HepG2 (cell line): ENCODE results near the gene CYP17A1. TPM values are rescaled to one million over a fixed set of nuclear protein-coding genes. Genes with fewer than 3 reads are reported as not detected.

ENCODE experiments used
- CBX5 ChIP-seq: sonication (generic); formaldehyde crosslinking; IDR thresholded peaks from 2 replicates; pipeline ENCODE4 v1.4.0; 2020; ENCODE audit warnings: missing genetic modification reagents, borderline replicate concordance
- HOXA7 ChIP-seq: sonication (generic); formaldehyde crosslinking; IDR thresholded peaks from 2 replicates; pipeline ENCODE4 v1.8.1; 2022; ENCODE audit warnings: mild to moderate bottlenecking, missing genetic modification reagents, moderate library complexity
- HOXD1 ChIP-seq: sonication (generic); formaldehyde crosslinking; IDR thresholded peaks from 2 replicates; pipeline ENCODE4 v1.5.0; 2020; ENCODE audit warnings: missing genetic modification reagents
- KLF11 ChIP-seq: IDR thresholded peaks from 2 replicates; pipeline ENCODE4 v1.6.1; 2016; ENCODE audit warnings: missing compliant biosample characterization
- NFE2L1 ChIP-seq: sonication (generic); formaldehyde crosslinking; IDR thresholded peaks from 2 replicates; pipeline ENCODE4 v1.4.0; 2020; ENCODE audit warnings: missing genetic modification reagents, mild to moderate bottlenecking, borderline replicate concordance
- NR2C2 ChIP-seq: sonication (generic); formaldehyde crosslinking; IDR thresholded peaks from 2 replicates; pipeline ENCODE4 v1.4.0; 2020; ENCODE audit warnings: missing genetic modification reagents, mild to moderate bottlenecking, moderate library complexity, borderline replicate concordance
- POLR2G ChIP-seq: fragments of 200-400 bp; formaldehyde crosslinking; IDR thresholded peaks from 2 replicates; pipeline ENCODE4 v1.6.1; 2018; ENCODE audit warnings: mild to moderate bottlenecking, low read depth, low read length, moderate library complexity
- STAG1 ChIP-seq: sonication (generic); formaldehyde crosslinking; IDR thresholded peaks from 2 replicates; pipeline ENCODE4 v1.4.0; 2020; ENCODE audit warnings: missing genetic modification reagents
- ZNF367 ChIP-seq: sonication (generic); formaldehyde crosslinking; IDR thresholded peaks from 2 replicates; pipeline ENCODE4 v1.4.0; 2020; ENCODE audit warnings: missing genetic modification reagents, borderline replicate concordance
- ZNF557 ChIP-seq: sonication (generic); formaldehyde crosslinking; IDR thresholded peaks from 2 replicates; pipeline ENCODE4 v1.4.0; 2020; ENCODE audit warnings: missing genetic modification reagents
- polyA plus RNA-seq, 8 experiments: library from polyadenylated mRNA; depleted of rRNA in 3 of 8; stranded (reverse) in 7 of 8; unstranded in 1 of 8; fragments of >200 nt; fragmentation: Illumina TruSeq in 4 of 8; extraction: Trizol in 4 of 8; gene quantifications; 2 replicates each; pipeline versions ENCODE4 v1.2.1 to v1.2.3, GENCODE V29; 2011 to 2016; ENCODE audit warnings: low read depth in 4 of 8, missing spikeins in 1 of 8, mixed read lengths in 1 of 8; ENCODE audit not compliant: insufficient read depth in 1 of 8
- total RNA-seq, 5 experiments: library from RNA; depleted of rRNA; stranded (reverse); fragments of >200 nt; fragmentation: Illumina TruSeq; extraction: Trizol; gene quantifications; 2 replicates each; pipeline ENCODE4 v1.2.3, GENCODE V29; 2016; ENCODE audit warnings: low read depth in 1 of 5
- TF ChIP-seq, protein P1 (sequence below): sonication (generic); formaldehyde crosslinking; IDR thresholded peaks from 2 replicates; pipeline ENCODE4 v1.5.0; 2020; ENCODE audit warnings: mild to moderate bottlenecking, missing genetic modification reagents
- TF ChIP-seq, protein P2 (sequence below): IDR thresholded peaks from 2 replicates; pipeline ENCODE4 v1.6.1; 2016; ENCODE audit warnings: low read depth, control low read depth
- TF ChIP-seq, protein P3 (sequence below): sonication (generic); formaldehyde crosslinking; IDR thresholded peaks from 2 replicates; pipeline ENCODE4 v1.4.0; 2020; ENCODE audit warnings: missing genetic modification reagents, borderline replicate concordance
- TF ChIP-seq, protein P4 (sequence below): sonication (generic); formaldehyde crosslinking; IDR thresholded peaks from 2 replicates; pipeline ENCODE4 v1.4.0; 2020; ENCODE audit warnings: missing genetic modification reagents
- TF ChIP-seq, protein P5 (sequence below): sonication (generic); formaldehyde crosslinking; IDR thresholded peaks from 2 replicates; pipeline ENCODE4 v1.4.0; 2020; ENCODE audit warnings: missing genetic modification reagents, borderline replicate concordance
- TF ChIP-seq, protein P6 (sequence below): IDR thresholded peaks from 2 replicates; pipeline ENCODE4 v1.6.1; 2016; ENCODE audit warnings: control low read depth

The CYP17A1 gene
- total and polyA plus RNA-seq, 2 of the 13 experiments (the other 11 are each of a cell fraction or from before 2014, with no cell fraction given) = 0.13 to 1.1 TPM

DNA sequence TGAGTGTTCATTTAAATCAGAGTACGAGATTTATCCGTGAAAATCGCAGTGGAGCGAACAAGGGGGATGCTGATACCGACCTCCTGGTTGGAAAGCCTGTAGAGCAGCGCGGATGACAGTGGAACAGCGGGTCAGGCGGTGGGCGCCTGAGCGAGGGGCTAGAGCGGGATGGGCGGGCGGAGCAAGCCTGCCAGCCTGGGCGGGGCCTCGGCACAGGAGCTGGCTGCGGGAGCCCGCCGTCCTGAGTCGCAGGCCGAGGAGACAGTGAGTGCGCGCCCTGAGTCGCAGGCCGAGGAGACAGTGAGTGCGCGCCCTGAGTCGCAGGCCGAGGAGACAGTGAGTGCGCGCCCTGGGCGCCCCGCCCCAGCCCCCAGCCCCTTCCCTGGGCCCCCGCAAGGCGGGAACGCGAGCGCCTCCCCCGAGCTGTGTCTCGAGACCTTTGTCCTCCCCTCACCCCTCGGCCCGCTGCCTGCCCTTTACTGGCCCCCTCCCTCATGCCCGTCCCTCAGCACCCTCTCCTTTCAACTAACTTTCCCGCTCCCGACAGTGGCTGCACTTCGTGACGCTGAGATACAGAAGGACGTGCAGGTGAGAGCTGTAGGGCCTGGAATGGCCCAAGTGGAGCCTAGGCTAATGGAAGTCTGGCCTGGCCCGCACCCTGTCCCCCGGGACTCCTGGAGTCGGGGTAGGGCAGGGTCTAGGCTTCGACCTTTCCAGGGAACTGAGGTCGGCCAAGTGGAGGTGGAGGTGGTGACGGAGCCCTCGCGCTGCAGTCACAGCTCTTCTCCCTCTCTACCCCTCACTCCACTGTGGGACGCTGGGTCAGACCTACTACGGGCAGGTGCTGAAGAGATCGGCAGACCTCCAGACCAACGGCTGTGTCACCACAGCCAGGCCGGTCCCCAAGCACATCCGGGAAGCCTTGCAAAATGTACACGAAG is 32.3 kb upstream of the CYP17A1 start, which contains the start of gene AS3MT (continued):
- TF ChIP-seq, protein P1, sequence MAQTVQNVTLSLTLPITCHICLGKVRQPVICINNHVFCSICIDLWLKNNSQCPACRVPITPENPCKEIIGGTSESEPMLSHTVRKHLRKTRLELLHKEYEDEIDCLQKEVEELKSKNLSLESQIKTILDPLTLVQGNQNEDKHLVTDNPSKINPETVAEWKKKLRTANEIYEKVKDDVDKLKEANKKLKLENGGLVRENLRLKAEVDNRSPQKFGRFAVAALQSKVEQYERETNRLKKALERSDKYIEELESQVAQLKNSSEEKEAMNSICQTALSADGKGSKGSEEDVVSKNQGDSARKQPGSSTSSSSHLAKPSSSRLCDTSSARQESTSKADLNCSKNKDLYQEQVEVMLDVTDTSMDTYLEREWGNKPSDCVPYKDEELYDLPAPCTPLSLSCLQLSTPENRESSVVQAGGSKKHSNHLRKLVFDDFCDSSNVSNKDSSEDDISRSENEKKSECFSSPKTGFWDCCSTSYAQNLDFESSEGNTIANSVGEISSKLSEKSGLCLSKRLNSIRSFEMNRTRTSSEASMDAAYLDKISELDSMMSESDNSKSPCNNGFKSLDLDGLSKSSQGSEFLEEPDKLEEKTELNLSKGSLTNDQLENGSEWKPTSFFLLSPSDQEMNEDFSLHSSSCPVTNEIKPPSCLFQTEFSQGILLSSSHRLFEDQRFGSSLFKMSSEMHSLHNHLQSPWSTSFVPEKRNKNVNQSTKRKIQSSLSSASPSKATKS = 0 out of 2 replicates have a peak, but pooled peaks have one; percentile 39
- no peak for TF ChIP-seq ZNF557 (CRISPR knock-in tag)
- peak; percentile 64 for TF ChIP-seq POLR2G
- no peak for TF ChIP-seq NFE2L1 (CRISPR knock-in tag)
- TF ChIP-seq, protein P2, sequence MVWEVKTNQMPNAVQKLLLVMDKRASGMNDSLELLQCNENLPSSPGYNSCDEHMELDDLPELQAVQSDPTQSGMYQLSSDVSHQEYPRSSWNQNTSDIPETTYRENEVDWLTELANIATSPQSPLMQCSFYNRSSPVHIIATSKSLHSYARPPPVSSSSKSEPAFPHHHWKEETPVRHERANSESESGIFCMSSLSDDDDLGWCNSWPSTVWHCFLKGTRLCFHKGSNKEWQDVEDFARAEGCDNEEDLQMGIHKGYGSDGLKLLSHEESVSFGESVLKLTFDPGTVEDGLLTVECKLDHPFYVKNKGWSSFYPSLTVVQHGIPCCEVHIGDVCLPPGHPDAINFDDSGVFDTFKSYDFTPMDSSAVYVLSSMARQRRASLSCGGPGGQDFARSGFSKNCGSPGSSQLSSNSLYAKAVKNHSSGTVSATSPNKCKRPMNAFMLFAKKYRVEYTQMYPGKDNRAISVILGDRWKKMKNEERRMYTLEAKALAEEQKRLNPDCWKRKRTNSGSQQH (CRISPR knock-in tag) = peak; percentile 61; the same call in 1 of the 2 replicates
- no peak for TF ChIP-seq ZNF367 (CRISPR knock-in tag)
- TF ChIP-seq, protein P3, sequence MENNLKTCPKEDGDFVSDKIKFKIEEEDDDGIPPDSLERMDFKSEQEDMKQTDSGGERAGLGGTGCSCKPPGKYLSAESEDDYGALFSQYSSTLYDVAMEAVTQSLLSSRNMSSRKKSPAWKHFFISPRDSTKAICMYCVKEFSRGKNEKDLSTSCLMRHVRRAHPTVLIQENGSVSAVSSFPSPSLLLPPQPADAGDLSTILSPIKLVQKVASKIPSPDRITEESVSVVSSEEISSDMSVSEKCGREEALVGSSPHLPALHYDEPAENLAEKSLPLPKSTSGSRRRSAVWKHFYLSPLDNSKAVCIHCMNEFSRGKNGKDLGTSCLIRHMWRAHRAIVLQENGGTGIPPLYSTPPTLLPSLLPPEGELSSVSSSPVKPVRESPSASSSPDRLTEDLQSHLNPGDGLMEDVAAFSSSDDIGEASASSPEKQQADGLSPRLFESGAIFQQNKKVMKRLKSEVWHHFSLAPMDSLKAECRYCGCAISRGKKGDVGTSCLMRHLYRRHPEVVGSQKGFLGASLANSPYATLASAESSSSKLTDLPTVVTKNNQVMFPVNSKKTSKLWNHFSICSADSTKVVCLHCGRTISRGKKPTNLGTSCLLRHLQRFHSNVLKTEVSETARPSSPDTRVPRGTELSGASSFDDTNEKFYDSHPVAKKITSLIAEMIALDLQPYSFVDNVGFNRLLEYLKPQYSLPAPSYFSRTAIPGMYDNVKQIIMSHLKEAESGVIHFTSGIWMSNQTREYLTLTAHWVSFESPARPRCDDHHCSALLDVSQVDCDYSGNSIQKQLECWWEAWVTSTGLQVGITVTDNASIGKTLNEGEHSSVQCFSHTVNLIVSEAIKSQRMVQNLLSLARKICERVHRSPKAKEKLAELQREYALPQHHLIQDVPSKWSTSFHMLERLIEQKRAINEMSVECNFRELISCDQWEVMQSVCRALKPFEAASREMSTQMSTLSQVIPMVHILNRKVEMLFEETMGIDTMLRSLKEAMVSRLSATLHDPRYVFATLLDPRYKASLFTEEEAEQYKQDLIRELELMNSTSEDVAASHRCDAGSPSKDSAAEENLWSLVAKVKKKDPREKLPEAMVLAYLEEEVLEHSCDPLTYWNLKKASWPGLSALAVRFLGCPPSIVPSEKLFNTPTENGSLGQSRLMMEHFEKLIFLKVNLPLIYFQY = no peak
- no peak for TF ChIP-seq KLF11 (CRISPR knock-in tag)
- TF ChIP-seq NR2C2 (CRISPR knock-in tag) = peak; percentile 60
- 0 out of 2 replicates have a peak, but pooled peaks have one; percentile 10 for TF ChIP-seq STAG1 (CRISPR knock-in tag)
- TF ChIP-seq, protein P4, sequence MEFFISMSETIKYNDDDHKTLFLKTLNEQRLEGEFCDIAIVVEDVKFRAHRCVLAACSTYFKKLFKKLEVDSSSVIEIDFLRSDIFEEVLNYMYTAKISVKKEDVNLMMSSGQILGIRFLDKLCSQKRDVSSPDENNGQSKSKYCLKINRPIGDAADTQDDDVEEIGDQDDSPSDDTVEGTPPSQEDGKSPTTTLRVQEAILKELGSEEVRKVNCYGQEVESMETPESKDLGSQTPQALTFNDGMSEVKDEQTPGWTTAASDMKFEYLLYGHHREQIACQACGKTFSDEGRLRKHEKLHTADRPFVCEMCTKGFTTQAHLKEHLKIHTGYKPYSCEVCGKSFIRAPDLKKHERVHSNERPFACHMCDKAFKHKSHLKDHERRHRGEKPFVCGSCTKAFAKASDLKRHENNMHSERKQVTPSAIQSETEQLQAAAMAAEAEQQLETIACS (CRISPR knock-in tag) = peak; percentile 76
- TF ChIP-seq HOXA7 = no peak
- TF ChIP-seq, protein P5, sequence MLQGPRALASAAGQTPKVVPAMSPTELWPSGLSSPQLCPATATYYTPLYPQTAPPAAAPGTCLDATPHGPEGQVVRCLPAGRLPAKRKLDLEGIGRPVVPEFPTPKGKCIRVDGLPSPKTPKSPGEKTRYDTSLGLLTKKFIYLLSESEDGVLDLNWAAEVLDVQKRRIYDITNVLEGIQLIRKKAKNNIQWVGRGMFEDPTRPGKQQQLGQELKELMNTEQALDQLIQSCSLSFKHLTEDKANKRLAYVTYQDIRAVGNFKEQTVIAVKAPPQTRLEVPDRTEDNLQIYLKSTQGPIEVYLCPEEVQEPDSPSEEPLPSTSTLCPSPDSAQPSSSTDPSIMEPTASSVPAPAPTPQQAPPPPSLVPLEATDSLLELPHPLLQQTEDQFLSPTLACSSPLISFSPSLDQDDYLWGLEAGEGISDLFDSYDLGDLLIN (CRISPR knock-in tag) = no peak
- TF ChIP-seq, protein P6, sequence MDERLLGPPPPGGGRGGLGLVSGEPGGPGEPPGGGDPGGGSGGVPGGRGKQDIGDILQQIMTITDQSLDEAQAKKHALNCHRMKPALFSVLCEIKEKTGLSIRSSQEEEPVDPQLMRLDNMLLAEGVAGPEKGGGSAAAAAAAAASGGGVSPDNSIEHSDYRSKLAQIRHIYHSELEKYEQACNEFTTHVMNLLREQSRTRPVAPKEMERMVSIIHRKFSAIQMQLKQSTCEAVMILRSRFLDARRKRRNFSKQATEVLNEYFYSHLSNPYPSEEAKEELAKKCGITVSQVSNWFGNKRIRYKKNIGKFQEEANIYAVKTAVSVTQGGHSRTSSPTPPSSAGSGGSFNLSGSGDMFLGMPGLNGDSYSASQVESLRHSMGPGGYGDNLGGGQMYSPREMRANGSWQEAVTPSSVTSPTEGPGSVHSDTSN = no peak
- no peak for TF ChIP-seq CBX5 (CRISPR knock-in tag)
- no peak for TF ChIP-seq HOXD1 (CRISPR knock-in tag)
